ENCODE results near the gene HDAC1.
"Not testable (repeated sequence)": the region's sequence is repeated elsewhere in the genome, so short reads cannot be mapped to it uniquely, and the experiment has no call there.

Gene HDAC1

DNA sequence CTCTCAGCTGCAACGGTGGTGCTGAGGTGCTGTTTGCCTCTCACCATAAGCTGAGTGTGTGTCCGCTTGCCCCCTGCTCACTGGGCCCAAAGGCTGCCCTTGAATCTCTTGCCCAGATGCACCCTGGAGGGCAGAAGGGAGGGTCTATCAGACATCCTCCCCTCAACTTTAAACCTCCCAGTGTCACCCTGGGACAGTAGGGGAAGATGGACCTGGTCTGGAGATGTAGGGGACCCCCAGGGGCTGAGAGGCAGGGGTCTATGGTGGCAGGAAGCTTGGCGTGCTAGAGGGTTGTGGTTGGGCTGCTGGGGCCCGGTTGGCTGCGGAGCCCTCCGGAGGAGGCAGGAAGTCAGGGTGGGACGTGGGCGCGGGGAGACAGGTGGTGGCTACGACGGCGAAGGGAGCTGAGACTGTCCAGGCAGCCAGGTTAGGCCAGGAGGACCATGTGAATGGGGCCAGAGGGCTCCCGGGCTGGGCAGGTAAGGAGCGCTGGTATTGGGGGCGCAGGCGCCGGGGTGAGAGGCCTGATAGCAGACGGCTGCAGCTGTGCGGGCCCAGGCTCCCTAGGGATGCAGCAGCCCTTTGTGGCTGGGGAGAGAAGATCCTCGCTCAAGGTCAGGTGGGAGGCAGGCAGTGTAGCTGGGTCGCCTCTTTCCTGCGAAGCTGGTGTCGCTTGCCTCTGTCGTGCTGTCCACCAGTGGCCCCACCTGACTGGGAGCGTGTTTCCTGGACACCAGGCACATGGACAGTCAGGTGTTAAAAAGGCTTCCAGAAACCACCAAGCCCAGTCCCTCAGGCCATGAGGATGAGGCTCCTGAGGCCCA lies 40.8 kb upstream of the HDAC1 start, which contains the start of gene LCK:
Gene LCK (plus strand): TSS at position 373 of the 824 bp plus-strand sequence. CDS start 23,065 bp downstream, outside the sequence.
- no peak for DNase-seq (ENCODE audit: low read depth)
- H3K4me3 ChIP-seq (ENCODE audit: low read depth, low read length): no peak within 1 kb of the TSS
- TF ChIP-seq, protein P1, sequence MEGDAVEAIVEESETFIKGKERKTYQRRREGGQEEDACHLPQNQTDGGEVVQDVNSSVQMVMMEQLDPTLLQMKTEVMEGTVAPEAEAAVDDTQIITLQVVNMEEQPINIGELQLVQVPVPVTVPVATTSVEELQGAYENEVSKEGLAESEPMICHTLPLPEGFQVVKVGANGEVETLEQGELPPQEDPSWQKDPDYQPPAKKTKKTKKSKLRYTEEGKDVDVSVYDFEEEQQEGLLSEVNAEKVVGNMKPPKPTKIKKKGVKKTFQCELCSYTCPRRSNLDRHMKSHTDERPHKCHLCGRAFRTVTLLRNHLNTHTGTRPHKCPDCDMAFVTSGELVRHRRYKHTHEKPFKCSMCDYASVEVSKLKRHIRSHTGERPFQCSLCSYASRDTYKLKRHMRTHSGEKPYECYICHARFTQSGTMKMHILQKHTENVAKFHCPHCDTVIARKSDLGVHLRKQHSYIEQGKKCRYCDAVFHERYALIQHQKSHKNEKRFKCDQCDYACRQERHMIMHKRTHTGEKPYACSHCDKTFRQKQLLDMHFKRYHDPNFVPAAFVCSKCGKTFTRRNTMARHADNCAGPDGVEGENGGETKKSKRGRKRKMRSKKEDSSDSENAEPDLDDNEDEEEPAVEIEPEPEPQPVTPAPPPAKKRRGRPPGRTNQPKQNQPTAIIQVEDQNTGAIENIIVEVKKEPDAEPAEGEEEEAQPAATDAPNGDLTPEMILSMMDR (conservative IDR thresholded peaks at IDR 0.05; ENCODE audit: low read depth, low read length): no peak

DNA sequence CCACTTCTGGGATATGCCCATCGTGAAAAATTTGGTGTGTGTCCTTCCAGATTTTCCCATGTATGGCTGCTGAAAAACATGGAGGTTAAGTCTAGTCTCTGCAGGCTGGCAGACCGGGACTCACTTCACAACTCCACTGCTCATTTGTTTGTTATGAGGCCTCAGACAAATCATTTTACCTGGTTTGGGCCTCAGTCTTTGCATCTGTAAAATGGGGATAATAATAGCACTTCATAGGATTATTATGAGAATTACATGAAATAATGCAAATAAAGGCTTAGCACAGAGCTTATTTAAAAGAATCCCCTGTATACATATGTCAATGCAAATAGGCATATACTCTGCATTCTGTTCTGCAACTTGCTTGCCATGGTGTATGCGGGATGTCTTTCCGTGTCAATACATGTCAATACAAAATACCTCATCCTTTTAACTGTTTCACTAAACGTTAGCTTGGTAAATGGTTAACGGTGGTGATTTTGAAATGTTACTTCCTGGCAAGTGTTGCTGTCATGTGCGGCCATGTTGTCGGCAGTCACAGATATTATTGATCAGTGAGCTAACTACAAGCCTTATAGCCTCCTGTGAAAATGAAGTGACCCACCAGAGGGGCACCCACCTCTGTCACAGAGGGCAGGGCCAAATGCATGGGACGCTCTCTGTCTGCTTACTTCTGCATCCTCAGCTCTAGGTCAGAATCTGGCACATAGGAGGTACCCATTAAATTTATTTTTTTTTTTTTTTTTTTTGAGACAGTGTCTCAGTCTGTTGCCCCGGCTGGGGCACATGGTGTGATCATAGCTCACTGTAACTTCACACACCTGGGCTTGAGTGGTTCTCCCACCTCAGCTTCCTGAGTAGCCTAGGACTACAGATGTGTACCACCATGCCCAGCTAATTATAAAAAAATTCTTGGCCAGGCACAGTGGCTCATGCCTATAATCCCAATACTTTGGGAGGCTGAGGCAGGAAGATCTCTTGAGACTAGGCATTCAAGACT lies 36.5 kb upstream of the HDAC1 start:
- TF ChIP-seq, protein P1 (conservative IDR thresholded peaks at IDR 0.05; ENCODE audit: low read depth, low read length): no peak
- no peak for DNase-seq (ENCODE audit: low read depth)
- no peak overlapping the region for H3K4me3 ChIP-seq (ENCODE audit: low read depth, low read length)

DNA sequence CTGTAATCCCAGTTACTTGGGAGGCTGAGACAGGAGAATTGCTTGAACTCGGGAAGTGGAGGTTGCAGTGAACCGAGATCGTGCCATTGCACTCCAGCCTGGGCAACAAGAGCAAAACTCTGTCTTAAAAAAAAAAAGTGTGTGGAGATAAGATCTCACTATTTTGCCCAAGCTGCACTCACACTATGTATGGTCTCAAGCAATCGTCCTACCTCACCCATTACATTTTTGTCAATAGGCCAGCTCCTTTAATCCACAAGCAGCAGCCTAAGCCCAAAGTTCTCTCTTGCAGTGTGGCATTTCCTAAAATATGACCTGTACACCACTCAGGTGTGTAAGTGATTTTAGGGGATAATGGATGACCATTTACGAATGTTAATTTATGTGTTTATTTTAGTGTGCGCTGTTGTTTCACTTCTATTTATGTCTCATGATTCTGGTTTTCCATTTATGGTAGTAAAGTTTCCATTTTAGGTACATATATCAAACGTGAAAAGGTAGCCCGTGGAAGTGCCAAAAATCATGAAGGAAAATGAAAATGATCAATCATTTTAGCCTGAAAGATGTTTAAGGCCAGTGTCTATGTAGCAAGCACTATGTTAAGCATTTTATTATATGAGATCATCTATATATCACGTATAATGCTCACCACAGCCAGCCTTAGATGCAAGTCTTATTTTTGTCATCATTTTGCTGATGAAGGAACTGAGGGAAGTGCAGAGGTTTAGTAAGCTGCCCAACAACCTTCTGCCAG lies 35.2 kb upstream of the HDAC1 start:
- DNase-seq (ENCODE audit: low read depth): no peak
- TF ChIP-seq, protein P1 (conservative IDR thresholded peaks at IDR 0.05; ENCODE audit: low read depth, low read length): no peak
- no peak overlapping the region for H3K4me3 ChIP-seq (ENCODE audit: low read depth, low read length)

DNA sequence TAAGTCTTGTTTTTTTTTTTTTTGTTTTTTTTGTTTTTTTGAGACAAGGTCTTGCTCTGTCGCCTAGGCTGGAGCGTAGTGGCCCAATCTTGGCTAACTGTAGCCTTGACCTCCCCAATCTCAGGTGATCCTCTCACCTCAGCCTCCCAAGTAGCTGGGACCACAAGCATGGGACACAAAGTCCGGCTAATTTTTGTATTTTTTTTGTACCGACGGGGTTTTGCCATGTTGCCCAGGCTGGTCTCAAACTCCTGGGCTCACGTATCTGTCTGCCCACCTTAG lies 34.7 kb upstream of the HDAC1 start:
- no peak for DNase-seq (ENCODE audit: low read depth)
- H3K4me3 ChIP-seq (ENCODE audit: low read depth, low read length): no peak overlapping the region
- TF ChIP-seq, protein P1 (conservative IDR thresholded peaks at IDR 0.05; ENCODE audit: low read depth, low read length): no peak

DNA sequence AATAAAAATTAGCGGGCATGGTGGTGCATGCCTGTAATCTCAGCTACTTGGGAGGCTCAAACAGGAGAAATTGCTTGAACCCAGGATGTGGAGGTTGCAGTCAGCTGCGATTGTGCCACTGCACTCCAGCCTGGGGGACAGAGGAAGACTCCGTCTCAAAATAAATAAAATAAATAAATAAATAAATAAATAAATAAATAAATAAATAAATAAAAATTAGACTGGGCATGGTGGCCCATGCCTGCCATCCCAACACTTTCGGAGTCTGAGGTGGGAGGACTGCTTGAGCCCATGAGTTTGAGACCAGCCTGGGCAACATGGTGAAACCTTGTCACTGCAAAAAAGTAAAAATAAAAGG lies 28.7 kb upstream of the HDAC1 start:
- H3K4me3 ChIP-seq (ENCODE audit: low read depth, low read length); DNase-seq (ENCODE audit: low read depth): not testable (repeated sequence)

DNA sequence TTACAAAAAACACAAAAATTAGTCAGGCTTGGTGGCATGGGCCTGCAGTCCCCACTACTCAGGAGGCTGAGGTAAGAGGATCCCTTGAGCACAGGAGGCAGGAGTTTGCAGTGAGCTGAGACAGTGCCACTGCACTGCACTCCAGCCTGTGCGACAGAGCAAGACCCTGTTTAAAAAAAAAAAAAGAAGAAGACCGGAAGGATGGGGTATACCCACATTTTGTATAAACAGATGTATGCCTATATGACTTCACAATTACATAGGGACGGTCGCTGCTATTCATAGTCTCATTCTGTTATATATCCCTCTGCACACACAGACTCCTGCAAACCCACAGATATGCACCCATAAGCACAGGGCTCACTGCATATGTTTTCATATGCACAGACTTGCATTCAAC lies 28.1 kb upstream of the HDAC1 start:
- H3K4me3 ChIP-seq (ENCODE audit: low read depth, low read length): no peak overlapping the region
- TF ChIP-seq, protein P1 (conservative IDR thresholded peaks at IDR 0.05; ENCODE audit: low read depth, low read length): no peak
- no peak for DNase-seq (ENCODE audit: low read depth)

DNA sequence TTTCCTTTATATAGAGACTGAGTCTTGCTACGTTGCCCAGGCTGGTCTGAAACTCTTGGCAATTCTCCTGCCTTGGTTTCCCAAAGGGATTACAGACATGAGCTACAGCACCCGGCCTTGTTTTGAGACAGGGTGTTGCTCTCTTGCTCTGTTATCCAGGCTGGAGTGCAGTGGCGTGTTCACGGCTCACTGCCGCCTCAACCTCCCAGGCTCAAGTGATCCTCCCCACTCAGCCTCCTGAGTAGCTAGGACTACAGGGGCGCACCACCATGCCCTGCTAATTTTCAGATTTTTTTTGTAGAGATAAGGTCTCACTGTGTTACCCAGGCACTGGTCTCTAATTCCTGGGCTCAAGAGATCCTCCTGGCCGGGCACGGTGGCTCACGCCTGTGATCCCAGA lies 26.0 kb upstream of the HDAC1 start:
- H3K4me3 ChIP-seq (ENCODE audit: low read depth, low read length): no peak overlapping the region
- TF ChIP-seq, protein P1 (conservative IDR thresholded peaks at IDR 0.05; ENCODE audit: low read depth, low read length): no peak

More for the DNA sequence above, 26.0 kb upstream of the HDAC1 start:
- no peak for DNase-seq (ENCODE audit: low read depth)

Data from choroid plexus epithelial cell (primary cell).